ENCODE results near the gene CSAD.

Gene CSAD

DNA sequence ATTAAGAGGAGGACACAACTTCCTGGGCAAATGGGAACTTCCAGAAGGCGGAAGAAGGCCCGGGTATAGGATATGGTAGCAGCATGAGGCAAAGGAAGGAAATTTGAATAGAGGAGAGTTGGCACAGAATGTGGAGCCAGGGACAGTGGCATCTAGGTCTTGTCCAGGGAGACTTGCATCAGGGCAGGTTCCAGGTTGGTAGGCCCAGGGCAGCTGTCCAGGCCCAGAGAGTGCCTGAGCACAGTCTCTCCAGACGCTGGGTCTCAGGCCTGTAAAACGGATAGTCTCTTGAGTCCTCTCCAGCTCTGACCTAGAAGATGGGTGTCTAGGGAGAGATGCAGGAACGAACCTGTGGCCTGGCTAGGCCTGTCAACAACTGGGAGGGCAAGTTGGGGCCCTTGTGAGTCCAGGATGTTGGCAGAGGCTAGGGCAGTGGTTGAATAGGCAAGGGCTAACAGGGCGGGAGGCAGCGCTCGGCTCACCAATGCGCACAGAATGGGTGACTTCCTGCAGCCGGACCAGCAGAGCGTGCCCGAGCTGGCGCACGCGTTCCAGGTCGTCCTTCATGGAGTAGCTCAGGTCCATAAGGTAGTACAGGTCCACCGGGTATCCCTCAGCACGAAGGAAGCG is 16.4 kb upstream of the CSAD start:
- TF ChIP-seq GATA2 (IDR thresholded peaks at IDR 0.05; ENCODE audit: low read depth, low read length) (no peak), GATA3 (IDR thresholded peaks at IDR 0.05; ENCODE audit: low read depth, low read length) (no peak)

DNA sequence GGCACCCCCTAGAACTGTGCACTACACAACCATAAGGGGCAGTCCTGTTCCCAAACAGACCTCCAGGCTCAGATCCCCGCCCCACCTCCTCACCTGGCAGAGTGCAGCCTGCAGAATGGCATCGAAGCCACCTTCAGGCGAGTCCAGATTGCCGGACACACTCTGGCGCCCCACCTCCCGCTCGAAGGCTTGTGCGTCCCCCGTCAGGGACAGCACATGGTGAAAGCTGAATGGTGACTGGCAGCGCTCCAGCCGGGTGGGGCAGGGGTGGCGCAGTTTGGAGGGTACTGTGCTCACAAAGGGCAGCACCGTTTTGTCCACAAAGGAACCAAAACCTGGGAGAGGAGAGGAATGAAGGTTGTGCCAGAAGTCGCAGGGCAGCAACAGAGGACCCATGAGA is 15.8 kb upstream of the CSAD start:
- no peak for TF ChIP-seq GATA3 (IDR thresholded peaks at IDR 0.05; ENCODE audit: low read depth, low read length)
- TF ChIP-seq GATA2 (IDR thresholded peaks at IDR 0.05; ENCODE audit: low read depth, low read length), result no peak

DNA sequence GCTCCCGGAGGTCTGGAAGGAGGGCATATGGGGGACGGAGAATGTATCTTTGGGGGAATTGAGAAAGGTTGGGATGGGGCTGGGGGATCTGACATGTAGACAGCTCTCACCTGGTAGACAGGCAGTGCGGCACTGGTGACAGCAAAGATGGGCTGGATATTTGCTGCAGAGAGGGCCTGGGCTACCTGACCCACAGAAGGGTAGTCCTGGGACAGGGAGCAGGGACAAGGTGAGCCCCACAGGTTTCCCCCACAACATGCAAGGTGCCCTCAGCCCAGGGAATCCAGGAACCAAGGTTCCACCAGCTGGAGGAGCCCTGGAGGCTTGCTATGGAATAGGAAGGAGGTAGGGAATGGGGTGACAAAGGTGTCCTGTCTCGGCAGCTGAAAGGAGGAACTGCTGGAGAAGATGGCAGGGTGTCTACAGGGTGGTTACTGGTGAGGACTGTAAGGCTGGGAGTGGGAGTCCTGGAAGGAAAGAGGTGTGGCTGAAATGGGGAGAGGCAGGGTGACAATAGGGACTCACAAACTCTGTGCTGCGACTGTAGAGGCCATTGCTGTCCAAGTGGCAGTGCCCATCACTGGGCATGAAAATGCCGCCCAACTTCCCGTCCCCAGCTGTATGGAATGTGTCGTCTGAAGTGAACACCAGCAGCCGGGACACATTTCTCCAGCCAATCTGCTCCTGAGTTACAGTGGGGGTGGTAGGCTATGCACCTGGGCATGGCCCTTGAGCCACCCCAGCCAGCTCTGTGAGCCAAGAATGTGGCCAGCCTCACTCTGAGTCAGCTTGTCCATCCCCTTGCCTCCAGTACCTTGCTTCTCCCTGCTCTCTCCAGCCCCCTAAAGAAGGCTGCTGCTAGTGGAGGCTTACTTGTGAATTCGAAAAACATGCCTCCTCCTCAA is 15.0 kb upstream of the CSAD start:
- TF ChIP-seq GATA3 (IDR thresholded peaks at IDR 0.05; ENCODE audit: low read depth, low read length) (no peak), GATA2 (IDR thresholded peaks at IDR 0.05; ENCODE audit: low read depth, low read length) (no peak)

DNA sequence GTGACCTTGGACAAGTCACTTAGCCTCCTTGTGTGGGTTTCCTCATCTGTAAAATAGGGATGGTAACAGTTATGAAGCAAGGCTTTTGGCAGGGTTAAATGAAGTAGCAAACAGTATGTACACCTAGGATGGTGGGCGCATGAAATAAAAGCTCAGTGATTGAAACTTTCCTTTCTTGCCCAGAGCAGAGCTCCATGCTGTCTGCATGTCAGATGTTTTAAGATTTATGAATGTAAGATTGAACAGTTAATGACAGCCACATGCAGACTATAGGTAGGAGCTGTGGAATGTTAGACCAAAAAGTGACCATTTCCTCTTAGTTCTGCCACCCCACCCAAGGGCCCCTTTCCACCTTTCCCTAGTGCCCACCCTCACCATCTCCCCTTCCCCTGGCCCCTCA is 14.2 kb upstream of the CSAD start:
- TF ChIP-seq GATA2 (IDR thresholded peaks at IDR 0.05; ENCODE audit: low read depth, low read length), result no peak
- no peak for TF ChIP-seq GATA3 (IDR thresholded peaks at IDR 0.05; ENCODE audit: low read depth, low read length)

DNA sequence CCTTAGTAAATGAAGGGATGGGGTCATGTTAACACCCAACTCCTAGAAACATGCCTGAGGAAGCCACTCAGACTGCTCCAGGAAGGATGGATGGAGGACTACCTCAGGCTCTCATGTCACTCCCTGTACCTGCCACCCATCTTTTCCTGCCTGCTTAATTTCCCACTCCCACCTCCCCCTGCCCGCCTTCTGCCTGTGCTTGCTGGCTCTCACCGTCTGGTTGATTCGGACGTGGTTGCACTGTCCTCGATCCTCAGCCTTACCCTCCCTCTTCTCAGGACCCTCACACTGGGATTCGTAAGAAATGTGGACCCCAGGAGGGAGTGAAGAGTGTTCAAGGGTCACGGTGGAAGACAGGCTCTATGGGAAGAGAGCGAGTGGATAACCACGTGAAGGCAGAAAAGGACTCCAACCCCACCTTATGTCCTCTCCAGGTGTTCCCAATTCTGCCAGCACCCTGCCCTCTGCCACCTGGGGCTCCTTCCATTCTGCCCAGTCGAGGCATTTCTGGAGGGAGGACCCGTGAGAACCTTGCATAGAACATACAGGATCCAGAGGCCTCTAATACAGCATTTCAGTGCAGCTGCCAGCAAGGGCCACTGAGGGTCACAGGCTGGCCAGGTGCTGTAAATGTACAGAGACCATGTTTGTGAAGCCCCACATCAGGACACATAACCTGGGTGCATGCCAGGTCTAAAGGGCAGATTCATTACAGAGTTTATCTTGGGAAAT is 13.4 kb upstream of the CSAD start:
- TF ChIP-seq GATA3 (IDR thresholded peaks at IDR 0.05; ENCODE audit: low read depth, low read length) (no peak), GATA2 (IDR thresholded peaks at IDR 0.05; ENCODE audit: low read depth, low read length) (no peak)

DNA sequence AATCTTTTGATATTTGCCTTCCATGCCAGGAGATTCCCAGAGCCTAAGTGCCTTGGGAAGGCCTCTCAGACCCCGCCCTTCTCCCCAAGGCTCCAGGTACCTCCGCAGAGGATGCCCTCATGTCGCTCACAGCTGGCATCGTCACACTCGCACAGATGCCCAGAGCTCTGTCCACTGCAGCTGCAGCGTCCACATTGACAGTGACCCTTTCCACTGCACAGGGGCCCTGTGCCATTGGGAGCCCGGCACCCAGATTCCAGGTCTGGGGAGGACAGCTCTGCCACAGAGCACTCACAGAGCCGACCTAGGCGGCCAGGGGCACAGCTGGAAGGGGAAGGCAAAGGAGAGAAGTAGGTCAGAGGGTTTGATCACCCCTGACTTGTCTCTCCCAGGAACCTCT is 12.3 kb upstream of the CSAD start:
- TF ChIP-seq GATA2 (IDR thresholded peaks at IDR 0.05; ENCODE audit: low read depth, low read length) (no peak), GATA3 (IDR thresholded peaks at IDR 0.05; ENCODE audit: low read depth, low read length) (no peak)

DNA sequence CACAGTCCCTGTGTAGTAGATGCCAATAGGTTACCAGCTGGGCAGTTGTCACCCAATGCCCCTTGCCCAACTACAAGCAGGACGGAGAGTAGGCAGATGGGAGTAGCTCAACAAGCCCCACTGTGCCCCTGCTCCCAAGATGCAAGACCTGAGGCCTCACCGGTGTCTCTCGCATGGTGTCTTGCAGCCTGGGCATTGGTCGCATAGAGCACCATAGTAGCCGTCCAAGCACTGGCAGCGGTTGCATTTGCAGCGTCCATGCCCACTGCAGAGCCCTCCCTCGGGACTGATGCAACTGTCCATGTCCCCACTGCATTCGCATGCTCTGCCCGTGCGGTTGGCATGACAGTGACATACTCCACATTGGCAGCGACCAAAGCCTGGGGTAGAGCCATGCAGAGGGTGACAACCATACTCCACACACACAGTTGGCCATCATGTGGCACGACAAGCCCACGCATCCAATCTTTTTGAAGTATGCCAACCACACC is 11.9 kb upstream of the CSAD start:
- TF ChIP-seq GATA2 (IDR thresholded peaks at IDR 0.05; ENCODE audit: low read depth, low read length), result no peak
- no peak for TF ChIP-seq GATA3 (IDR thresholded peaks at IDR 0.05; ENCODE audit: low read depth, low read length)

DNA sequence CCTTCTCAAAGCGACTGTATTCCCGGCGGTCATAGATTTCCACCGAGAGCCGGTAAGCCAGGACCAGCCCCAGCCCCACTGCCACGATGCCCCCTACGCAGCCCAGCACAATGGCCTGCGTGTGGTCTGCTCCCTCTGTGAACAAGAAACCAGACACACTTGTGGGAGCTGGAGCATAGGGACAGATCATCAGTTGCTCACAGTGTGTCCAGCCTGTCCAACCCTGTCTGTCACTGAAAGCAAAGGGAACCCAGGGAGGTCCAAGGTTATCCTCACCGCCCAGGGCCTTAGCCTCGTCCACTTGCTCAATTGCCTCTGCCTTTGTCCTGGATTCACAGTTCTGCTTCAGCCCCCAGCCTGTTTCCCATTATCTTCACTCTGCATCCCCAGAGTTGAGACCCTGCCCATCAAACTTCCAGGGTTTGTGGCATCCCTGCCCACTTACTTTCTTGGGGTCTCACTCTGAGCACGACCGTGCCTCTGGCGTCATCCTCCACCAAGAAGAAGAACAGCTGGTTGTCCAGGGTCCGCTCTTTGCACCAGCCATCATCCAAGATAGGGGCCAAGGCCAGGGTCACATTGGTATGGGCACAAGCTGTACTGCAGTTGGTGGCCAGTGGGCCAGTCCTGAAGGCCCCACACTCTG is 11.3 kb upstream of the CSAD start:
- TF ChIP-seq GATA2 (IDR thresholded peaks at IDR 0.05; ENCODE audit: low read depth, low read length), result no peak

DNA sequence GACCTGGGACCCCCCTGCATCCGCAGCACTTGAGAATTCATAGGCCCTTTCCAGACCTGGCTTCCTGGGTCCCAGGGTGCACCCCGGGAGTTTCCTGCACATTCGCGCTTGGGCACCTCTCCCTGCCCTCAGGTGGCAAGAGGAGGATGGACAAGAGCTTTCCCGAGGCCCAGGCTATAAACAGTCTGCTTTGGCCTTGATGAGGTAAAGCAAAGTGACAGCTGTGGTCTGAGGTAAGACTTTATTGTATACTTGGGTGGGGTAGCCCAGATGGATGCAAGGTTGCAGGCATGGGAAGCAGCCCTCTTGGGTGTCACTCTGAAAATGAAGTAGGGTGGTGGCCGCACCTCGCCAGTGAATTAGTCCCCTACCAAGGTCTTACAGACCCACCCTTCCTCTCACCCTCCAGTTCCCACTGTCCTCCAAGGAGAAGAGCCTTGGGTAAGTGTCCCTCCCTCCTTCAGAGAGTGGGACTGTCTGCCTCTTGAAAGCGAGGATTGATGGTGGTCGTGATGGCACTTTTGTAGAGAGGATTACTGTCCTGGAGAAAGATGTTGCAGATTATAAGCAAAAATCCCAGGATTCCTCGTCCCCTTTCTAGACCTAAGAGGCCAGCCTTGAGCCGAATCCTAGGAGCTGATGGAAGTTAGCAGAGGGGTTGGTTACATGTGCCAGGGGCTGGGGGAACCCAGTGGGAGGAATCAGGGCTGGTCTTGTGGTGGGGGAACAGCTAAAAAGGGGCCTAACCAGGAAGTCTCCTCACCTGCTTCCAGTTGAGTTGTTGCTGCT is 10.6 kb upstream of the CSAD start:
- TF ChIP-seq GATA3 (IDR thresholded peaks at IDR 0.05; ENCODE audit: low read depth, low read length) (no peak), GATA2 (IDR thresholded peaks at IDR 0.05; ENCODE audit: low read depth, low read length) (no peak)

DNA sequence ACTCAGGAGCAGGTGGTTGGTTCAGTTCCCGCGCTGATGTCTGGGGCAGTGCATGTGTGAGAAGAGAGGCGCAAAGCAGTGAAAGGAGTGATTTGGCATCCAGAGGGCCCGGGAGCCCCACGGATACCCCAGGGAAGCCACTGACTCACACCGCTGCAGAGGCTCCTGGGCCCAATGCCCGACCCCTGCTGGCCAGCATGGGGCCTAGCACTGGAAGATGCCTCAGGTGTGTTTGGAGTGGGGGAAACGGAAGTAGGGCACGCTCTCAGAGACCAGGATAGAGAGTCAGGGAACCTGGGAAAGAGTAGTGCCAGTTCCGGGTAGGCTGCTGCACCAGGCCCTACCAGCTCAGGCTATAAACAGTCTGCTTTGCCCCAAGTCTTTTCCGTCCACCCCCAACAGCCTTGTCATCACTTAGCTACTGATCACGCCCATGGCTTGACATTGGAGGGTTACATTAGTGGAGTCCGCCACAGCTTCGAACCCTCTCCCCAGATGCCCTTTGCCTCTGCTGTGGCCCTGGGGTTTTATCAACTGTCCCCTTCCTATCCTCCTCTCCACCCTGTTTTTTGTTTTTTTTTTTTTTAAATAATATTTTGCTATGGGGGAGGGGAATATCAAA is 9.5 kb upstream of the CSAD start:
- TF ChIP-seq GATA3 (IDR thresholded peaks at IDR 0.05; ENCODE audit: low read depth, low read length), result no peak
- TF ChIP-seq GATA2 (IDR thresholded peaks at IDR 0.05; ENCODE audit: low read depth, low read length), result no peak

DNA sequence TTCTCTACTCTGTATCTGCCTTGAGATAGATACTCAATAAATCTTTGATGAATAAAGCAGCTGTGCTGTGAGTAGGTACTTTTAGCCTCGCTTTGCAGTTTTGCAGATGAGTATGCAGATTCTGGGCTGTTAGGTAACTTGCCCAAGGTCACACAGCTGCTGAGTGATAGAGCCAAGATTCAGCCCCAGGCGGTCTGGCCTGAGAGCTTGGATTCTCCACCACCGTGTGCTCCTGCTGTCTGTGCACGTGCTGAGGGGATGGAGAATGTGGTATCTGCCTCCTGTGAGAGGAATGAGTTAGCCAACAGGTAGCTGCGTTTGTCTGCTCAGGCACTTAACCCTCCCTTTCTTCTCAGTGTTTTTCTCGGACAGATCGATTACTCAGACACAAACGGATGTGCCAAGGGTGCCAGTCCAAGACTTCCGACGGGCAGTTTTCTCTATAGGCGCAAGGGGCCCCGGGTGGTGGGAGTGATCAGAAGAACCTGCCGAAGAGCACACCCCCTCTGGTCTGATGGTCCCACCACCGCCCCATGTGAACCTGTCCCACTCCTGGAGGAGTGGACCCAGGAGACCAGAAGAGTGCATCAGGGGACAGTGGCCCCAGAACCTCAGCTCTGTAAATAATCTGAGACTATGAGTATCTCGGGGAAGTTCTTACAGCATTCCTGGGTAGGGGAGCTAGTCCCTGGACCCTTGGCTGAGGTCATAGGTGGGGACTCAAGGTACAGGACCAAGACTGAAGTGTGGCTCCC is 6.6 kb upstream of the CSAD start:
- no peak for TF ChIP-seq GATA2 (IDR thresholded peaks at IDR 0.05; ENCODE audit: low read depth, low read length)
- TF ChIP-seq GATA3 (IDR thresholded peaks at IDR 0.05; ENCODE audit: low read depth, low read length), result no peak

DNA sequence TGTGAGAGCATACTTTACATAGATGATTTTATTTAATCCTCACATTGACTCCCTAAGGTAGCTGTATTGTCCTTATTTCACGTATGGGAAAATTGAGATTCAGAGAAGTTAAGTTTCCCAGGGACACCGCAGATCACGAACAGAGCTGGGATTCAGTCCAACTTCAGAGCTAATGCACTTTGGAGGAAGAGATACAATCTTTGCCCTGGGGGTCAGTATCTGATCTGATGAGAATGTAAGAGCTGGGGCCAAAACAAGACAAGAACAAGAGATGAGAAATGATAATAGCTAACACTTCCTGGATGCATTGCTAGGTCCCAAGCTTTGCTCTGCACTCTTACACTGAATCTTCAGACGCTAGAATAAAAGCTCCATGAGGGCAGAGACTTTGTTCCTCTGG is 6.0 kb upstream of the CSAD start:
- TF ChIP-seq GATA2 (IDR thresholded peaks at IDR 0.05; ENCODE audit: low read depth, low read length), result peak; percentile 97
- TF ChIP-seq GATA3 (IDR thresholded peaks at IDR 0.05; ENCODE audit: low read depth, low read length), result peak; percentile 91
